Tibial artery (tissue), 4 donors: Measurements from ENCODE around the gene B4GALT6.

Experiments used
- DNase-seq, 2 donors: peaks; one replicate each; pipeline ENCODE4 v3.0.0-alpha.2; 2019
- H3K27ac ChIP-seq, 2 donors: fragments of 200-600 bp; sonication (generic) in 1 of 2; 1 replicate in 1 of 2; 2 replicates in 1 of 2; pipeline ENCODE4 v1.5.1; 2018 to 2019; ENCODE audit warnings: mild to moderate bottlenecking in 1 of 2
- H3K27me3 ChIP-seq, 2 donors: fragments of 200-600 bp; sonication (generic) in 1 of 2; one replicate each; pipeline versions ENCODE4 v1.5.1 to v1.6.0; 2016 to 2019
- H3K36me3 ChIP-seq, 3 donors: fragments of 200-600 bp; sonication (generic) in 2 of 3; one replicate each; pipeline ENCODE4 v1.5.1; 2016 to 2019; ENCODE audit warnings: mild to moderate bottlenecking in 2 of 3
- H3K4me1 ChIP-seq, 4 donors: fragments of 200-600 bp; sonication (generic) in 2 of 4; 1 replicate in 3 of 4; 2 replicates in 1 of 4; pipeline ENCODE4 v1.5.1; 2016 to 2019
- H3K4me3 ChIP-seq, 2 donors: fragments of 200-600 bp; sonication (generic) in 1 of 2; 1 replicate in 1 of 2; 2 replicates in 1 of 2; pipeline ENCODE4 v1.5.1; 2018 to 2019; ENCODE audit warnings: mild to moderate bottlenecking in 2 of 2
- H3K9me3 ChIP-seq, 3 donors: fragments of 200-600 bp; sonication (generic) in 1 of 3; one replicate each; pipeline ENCODE4 v1.5.1; 2016 to 2019
- intact Hi-C: fragments of 100-400 bp; cut with DNase I; formaldehyde crosslinking; loops from one replicate; pipeline ENCODE4 v1.15.0; 2023; ENCODE audit warnings: low total_unique reads
- TF ChIP-seq, protein P1 (sequence below), 2 experiments: fragments of 200-600 bp in 1 of 2; fragments of 450-650 bp in 1 of 2; IDR thresholded peaks; one replicate each; pipeline ENCODE4 v1.5.1; 2017 to 2019; ENCODE audit warnings: antibody characterized with exemption in 2 of 2, mild to moderate bottlenecking in 1 of 2, moderate library complexity in 1 of 2

Gene B4GALT6

DNA sequence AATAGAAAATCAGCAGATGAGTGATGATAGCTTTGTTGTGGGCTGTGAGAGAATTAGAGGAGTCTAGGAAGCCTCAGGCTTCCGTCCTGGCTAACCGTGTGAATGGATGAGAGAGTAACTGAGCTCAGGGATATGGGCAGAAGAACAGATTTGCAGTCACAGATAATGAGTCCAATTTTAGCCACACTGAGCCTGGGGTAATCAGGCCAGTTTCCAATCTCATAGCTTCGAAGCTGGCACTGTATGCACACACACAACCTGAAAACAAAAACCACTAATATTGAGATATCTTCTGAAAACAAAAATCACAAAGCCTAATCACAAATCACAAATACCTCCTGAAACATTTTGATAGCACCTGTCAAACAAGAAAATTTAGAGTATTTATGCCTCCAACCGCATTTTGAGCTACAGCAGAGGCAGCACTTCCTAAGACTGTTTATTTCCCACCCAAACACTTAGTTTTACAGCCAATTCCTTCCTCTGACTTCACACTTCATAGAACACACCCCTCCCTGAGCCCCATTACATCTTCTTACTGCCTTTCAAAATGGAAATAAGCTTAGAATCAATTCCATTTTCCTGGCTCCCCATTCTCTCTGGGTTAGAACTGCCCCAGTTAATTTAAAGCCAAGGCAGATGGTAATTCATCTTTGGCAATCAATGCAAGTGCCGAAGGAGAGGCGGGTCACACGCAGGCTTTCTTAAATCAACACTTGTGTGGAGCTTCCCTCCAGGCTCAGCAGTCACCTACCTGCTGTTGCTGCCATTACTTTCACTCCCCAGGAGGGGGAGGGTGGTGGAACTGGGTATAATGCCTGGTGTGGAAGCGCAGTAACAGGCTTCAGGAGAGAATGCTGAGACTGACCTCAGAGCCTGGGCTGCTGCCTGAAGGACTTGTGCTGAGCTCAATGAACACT, 73.8 kb downstream of the B4GALT6 start:
- intact Hi-C loops: no loop called here

GRCh38 chr18:31609886-31610285, 74.5 kb downstream of the B4GALT6 start:
- Histone ChIP-seq H3K27ac (no peak overlapping the region), H3K36me3 (no peaks in the 10 kb centered on the region), H3K27me3 (no peaks in the 10 kb centered on the region), H3K4me3 (no peak overlapping the region), H3K4me1 (no peaks in the 10 kb centered on the region), H3K9me3 (no peaks in the 10 kb centered on the region)
- DNase-seq: no peak
- TF ChIP-seq, protein P1, sequence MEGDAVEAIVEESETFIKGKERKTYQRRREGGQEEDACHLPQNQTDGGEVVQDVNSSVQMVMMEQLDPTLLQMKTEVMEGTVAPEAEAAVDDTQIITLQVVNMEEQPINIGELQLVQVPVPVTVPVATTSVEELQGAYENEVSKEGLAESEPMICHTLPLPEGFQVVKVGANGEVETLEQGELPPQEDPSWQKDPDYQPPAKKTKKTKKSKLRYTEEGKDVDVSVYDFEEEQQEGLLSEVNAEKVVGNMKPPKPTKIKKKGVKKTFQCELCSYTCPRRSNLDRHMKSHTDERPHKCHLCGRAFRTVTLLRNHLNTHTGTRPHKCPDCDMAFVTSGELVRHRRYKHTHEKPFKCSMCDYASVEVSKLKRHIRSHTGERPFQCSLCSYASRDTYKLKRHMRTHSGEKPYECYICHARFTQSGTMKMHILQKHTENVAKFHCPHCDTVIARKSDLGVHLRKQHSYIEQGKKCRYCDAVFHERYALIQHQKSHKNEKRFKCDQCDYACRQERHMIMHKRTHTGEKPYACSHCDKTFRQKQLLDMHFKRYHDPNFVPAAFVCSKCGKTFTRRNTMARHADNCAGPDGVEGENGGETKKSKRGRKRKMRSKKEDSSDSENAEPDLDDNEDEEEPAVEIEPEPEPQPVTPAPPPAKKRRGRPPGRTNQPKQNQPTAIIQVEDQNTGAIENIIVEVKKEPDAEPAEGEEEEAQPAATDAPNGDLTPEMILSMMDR (IDR thresholded peaks at IDR 0.05): no peak
- intact Hi-C loops: no loop called here

More for the DNA sequence above, 73.8 kb downstream of the B4GALT6 start:
- TF ChIP-seq, protein P1 (IDR thresholded peaks at IDR 0.05): no peak
- no peak for DNase-seq
- H3K27ac ChIP-seq: no peak overlapping the region
- no peak overlapping the region for H3K4me3 ChIP-seq
- H3K27me3 ChIP-seq: no peaks in the 10 kb centered on the region
- no peaks in the 10 kb centered on the region for H3K36me3 ChIP-seq
- no peaks in the 10 kb centered on the region for H3K9me3 ChIP-seq
- H3K4me1 ChIP-seq: no peaks in the 10 kb centered on the region

- intact Hi-C loops: no loop called here
- TF ChIP-seq, protein P1 (IDR thresholded peaks at IDR 0.05): no peak
- no peak overlapping the region for H3K4me3 ChIP-seq
- no peaks in the 10 kb centered on the region for H3K9me3 ChIP-seq
- no peaks in the 10 kb centered on the region for H3K36me3 ChIP-seq
- DNase-seq: no peak
- H3K27me3 ChIP-seq: no peaks in the 10 kb centered on the region
- H3K4me1 ChIP-seq: no peaks in the 10 kb centered on the region
- H3K27ac ChIP-seq: no peak overlapping the region
Observed at GRCh38 chr18:31607384-31607783, 77.0 kb downstream of the B4GALT6 start.

GRCh38 chr18:31606265-31606664, 78.1 kb downstream of the B4GALT6 start:
- Histone ChIP-seq H3K4me1 (no peaks in the 10 kb centered on the region), H3K4me3 (no peak overlapping the region), H3K9me3 (no peaks in the 10 kb centered on the region), H3K27me3 (no peaks in the 10 kb centered on the region), H3K27ac (no peak overlapping the region), H3K36me3 (no peaks in the 10 kb centered on the region)
- intact Hi-C loops: no loop called here
- TF ChIP-seq, protein P1 (IDR thresholded peaks at IDR 0.05): no peak
- no peak for DNase-seq

DNA sequence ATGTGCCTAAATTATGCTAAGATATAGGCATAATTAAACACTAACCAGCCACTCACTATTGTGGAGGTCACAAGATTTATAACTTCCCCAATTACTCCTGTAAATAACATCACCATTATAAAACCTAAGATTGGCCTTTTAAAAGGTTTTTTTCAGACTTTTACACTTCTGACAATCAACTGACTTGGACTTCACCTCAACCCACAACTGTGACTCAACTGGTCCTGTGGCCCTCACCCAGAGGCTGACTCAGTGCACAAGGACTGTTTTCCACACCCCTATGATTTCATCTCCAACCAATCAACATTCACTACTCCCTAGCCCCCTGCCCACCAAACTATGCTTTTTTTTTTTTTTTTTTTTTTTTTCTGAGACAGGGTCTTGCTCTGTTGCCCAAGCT, 81.1 kb downstream of the B4GALT6 start:
- Histone ChIP-seq H3K4me3 (no peak overlapping the region), H3K9me3 (no peaks in the 10 kb centered on the region), H3K4me1 (no peaks in the 10 kb centered on the region), H3K36me3 (no peaks in the 10 kb centered on the region), H3K27ac (no peak overlapping the region), H3K27me3 (no peaks in the 10 kb centered on the region)
- DNase-seq: no peak
- intact Hi-C loops: no loop called here
- TF ChIP-seq, protein P1 (IDR thresholded peaks at IDR 0.05): no peak
